Stimulated activated CD8-positive, alpha-beta memory T cell treated with anti-CD3 and anti-CD28 coated beads, Interleukin-4, amount 100 ng/mL, for 4 hours (primary cell): Measurements from ENCODE around the gene ZAR1L.
"Not testable (repeated sequence)": the region's sequence is repeated elsewhere in the genome, so short reads cannot be mapped to it uniquely, and the experiment has no call there.

Experiments
- DNase-seq, 2 donors: peaks; one replicate each; pipeline ENCODE4 v3.0.0-alpha.2; 2020; ENCODE audit warnings: low read depth in 2 of 2, low spot score in 1 of 2

Gene ZAR1L

DNA sequence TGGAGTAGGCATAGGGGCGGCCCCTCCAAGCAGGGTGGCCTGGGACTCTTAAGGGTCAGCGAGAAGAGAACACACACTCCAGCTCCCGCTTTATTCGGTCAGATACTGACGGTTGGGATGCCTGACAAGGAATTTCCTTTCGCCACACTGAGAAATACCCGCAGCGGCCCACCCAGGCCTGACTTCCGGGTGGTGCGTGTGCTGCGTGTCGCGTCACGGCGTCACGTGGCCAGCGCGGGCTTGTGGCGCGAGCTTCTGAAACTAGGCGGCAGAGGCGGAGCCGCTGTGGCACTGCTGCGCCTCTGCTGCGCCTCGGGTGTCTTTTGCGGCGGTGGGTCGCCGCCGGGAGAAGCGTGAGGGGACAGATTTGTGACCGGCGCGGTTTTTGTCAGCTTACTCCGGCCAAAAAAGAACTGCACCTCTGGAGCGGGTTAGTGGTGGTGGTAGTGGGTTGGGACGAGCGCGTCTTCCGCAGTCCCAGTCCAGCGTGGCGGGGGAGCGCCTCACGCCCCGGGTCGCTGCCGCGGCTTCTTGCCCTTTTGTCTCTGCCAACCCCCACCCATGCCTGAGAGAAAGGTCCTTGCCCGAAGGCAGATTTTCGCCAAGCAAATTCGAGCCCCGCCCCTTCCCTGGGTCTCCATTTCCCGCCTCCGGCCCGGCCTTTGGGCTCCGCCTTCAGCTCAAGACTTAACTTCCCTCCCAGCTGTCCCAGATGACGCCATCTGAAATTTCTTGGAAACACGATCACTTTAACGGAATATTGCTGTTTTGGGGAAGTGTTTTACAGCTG, at the start of gene ZAR1L, which contains the start of gene BRCA2:
Gene ZAR1L, minus strand, starts transcription at position 126 of the 790 bp plus-strand sequence. CDS start 3,438 bp downstream, outside the sequence.
Gene BRCA2, plus strand, starts transcription at position 271 of the 790 bp plus-strand sequence. CDS start 953 bp downstream, outside the sequence.
- peak; percentile 66 to 73 for DNase-seq

GRCh38 chr13:32362574-32362973, 47.4 kb upstream of the ZAR1L start:
- DNase-seq, result no peak

GRCh38 chr13:32355935-32356334, 40.8 kb upstream of the ZAR1L start:
- DNase-seq, result not testable (repeated sequence)

DNA sequence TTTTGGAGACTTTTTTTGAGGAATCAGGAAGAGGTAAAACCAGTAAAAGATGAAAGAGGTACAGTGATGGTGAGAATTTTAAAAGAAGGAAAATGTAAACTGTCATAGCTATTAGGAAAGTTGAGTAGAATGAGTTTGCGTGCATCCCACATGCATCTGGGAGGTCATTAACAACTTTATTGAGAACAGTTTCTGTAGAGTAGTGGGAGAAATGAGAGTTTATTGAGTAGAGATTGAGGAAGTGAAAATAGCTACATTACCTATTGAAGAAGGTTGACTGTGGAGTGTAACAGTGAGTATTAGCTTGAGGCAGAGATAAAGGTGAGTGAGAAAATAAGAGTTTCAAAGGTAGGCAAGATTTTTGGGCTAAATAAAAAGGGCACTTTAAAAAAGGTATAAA, 38.9 kb upstream of the ZAR1L start:
- DNase-seq, result no peak

- DNase-seq, result not testable (repeated sequence)
These were observed 35.8 kb upstream of the ZAR1L start for GRCh38 chr13:32350839-32351441.

- DNase-seq, result no peak
These were observed 32.5 kb upstream of the ZAR1L start for GRCh38 chr13:32347651-32348050.

- DNase-seq, result no peak
These were observed 25.8 kb upstream of the ZAR1L start for GRCh38 chr13:32340914-32341313.

- DNase-seq, result no peak
These were observed 19.5 kb upstream of the ZAR1L start for GRCh38 chr13:32334671-32335070.

- DNase-seq, result no peak
These were observed 15.3 kb upstream of the ZAR1L start for GRCh38 chr13:32330441-32330840.

GRCh38 chr13:32323912-32324311, 8.7 kb upstream of the ZAR1L start:
- DNase-seq, result no peak

GRCh38 chr13:32320528-32320927, 5.4 kb upstream of the ZAR1L start:
- DNase-seq, result no peak

GRCh38 chr13:32317716-32318465, 2.7 kb upstream of the ZAR1L start:
- DNase-seq, result no peak

GRCh38 chr13:32316501-32316900, 1.3 kb upstream of the ZAR1L start:
- DNase-seq, result no peak

DNA sequence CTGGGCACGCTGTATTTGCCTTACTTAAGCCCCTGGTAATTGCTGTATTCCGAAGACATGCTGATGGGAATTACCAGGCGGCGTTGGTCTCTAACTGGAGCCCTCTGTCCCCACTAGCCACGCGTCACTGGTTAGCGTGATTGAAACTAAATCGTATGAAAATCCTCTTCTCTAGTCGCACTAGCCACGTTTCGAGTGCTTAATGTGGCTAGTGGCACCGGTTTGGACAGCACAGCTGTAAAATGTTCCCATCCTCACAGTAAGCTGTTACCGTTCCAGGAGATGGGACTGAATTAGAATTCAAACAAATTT, 821 bp upstream of the ZAR1L start:
- DNase-seq, result no peak

DNA sequence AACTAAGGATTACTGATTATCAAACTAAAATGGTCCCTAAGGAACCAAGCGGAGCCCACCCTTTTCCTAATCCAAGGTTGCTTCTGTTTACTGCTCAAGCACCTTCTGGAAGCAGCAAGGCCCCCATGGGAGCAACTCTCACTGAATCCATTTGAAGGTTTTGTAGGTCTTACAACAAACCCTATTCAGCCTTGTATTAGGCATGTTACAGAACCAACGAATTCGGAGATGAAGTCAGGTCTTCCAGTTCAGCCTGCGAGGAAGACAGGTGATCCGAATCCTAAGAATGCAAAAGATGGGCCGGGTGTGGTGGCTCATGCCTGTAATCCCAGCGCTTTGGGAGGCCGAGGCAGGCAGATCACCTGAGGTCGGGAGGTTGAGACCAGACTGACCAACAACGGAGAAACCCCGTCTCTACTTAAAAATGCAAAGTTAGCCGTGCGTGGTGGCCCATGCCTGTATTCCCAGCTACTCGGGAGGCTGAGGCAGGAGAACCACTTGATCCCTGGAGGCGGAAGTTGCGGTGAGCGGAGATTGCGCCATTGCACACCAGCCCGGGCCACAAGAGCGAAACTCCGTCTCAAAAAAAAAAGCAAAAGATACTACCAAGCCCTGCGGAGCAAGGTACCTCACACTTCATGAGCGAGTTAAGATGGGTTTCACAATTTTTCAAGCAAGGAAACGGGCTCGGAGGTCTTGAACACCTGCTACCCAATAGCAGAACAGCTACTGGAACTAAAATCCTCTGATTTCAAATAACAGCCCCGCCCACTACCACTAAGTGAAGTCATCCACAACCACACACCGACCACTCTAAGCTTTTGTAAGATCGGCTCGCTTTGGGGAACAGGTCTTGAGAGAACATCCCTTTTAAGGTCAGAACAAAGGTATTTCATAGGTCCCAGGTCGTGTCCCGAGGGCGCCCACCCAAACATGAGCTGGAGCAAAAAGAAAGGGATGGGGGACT, 609 bp downstream of the ZAR1L start:
- DNase-seq, result peak; percentile 44 to 48

DNA sequence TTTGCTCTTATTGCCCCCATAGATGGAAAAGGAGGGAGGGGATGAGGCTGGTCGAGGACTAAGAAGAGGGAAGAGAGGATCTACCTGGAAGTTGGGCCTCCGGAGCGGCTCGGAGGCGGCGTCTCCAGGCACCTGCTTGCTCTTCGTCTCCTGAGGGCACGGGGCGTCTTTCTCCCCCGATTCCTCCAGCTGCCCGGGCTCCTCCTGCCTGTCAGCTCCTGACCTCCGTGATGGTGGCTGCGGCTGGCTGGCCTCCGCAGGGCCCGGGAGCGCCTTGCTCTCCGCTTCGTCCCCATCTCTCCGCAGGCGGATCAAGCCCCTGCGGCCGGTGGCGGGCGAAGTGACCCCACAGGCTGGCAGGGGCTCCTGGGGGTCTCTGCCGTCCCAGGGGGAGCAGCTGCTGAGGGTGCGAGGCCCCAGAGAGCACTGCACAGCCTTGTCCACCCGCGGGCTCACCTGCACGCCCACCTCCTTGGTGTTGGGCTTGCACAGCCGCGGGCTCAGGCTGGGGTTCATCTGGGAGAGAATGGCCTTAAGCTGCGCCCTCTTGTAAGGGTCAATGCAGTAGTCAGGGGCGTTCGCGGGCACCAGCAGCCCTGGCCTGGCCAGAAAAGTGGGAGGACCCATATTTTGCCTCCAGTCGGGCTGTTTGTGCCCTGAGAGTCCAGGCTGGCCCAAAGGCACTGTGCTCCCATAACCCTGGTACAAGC, 3.8 kb downstream of the ZAR1L start:
- no peak for DNase-seq

GRCh38 chr13:32310134-32310706, 4.9 kb downstream of the ZAR1L start:
- DNase-seq, result no peak

DNA sequence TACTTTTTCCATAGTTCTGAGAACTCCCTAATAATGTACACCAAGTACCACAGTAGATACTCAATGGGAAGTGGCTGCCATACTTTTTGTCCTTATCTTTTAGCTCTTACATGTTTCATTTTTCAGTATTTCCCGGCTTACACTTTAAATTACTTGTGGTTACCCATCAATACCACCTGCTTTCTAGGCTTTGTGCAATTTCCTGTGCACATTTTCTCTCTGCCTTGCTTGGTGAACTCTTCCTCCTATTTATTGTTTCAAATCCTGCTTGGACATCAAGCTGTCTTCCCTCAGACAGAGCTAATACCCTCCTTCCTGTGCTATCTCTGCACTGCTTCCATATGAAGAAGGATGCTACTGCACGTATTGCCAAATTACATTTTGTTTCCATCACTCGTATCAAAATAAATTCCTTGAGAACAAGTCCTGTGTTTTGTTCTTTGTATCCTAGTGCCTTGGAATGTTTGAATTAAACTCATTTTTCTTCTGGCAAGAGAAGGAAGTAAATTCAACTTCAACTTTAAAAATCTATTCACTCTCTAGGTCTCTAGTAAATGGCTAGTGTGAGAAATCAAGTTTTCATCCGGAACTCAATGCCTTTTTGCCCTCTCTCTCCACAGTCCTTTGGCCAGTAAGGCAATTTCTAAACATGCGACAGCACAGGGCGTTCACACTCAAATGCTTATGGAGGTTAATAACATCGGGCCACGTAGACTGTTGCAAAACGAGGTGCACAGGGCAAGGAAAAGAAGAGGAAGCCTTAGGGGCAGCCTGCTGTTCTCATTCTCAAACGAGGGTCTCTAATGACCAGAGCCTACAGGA, 5.6 kb downstream of the ZAR1L start:
- no peak for DNase-seq

DNA sequence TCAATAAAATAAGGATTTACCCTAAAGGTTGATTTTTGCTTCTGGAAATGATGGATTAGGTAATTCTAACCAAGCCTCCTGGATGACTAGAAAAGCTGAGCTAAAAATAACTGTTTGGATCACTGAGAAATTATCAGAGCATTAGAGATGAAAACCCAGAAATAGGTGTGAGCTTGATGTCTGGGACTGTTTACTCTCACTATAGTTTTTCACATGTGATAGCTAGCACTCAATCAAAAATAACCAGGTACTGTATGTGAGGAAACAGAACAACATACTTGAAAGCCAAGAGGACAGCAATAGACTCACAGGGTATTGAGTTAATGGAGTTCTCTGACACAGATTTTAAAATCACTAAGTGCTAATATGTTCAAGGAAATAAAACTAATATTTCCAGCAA, 9.5 kb downstream of the ZAR1L start:
- no peak for DNase-seq
